HepG2 (cell line): ENCODE measurements around the gene PDLIM5. TPM values are rescaled to one million over a fixed set of nuclear protein-coding genes. Genes with fewer than 3 reads are reported as not detected.

Source experiments
- ATRX ChIP-seq: sonication (generic); formaldehyde crosslinking; IDR thresholded peaks from 2 replicates; pipeline ENCODE4 v1.4.0; 2020; ENCODE audit warnings: missing genetic modification reagents, borderline replicate concordance
- DZIP1 ChIP-seq: sonication (generic); formaldehyde crosslinking; IDR thresholded peaks from 2 replicates; pipeline ENCODE4 v1.5.0; 2020; ENCODE audit warnings: mild to moderate bottlenecking, missing genetic modification reagents
- GPN1 ChIP-seq: sonication (generic); formaldehyde crosslinking; IDR thresholded peaks from 2 replicates; pipeline ENCODE4 v1.5.1; 2020; ENCODE audit warnings: missing genetic modification reagents, borderline replicate concordance
- HMGXB3 ChIP-seq: sonication (generic); formaldehyde crosslinking; IDR thresholded peaks from 2 replicates; pipeline ENCODE4 v1.4.0; 2020; ENCODE audit warnings: missing genetic modification reagents, borderline replicate concordance
- HNF4G ChIP-seq, 2 experiments: sonication (generic) in 1 of 2; formaldehyde crosslinking in 1 of 2; IDR thresholded peaks; 2 replicates each; pipeline versions ENCODE4 v1.4.0 to v1.6.1; 2011 to 2020; ENCODE audit warnings: borderline replicate concordance in 2 of 2, low read depth in 2 of 2, mild to moderate bottlenecking in 2 of 2, low read length in 1 of 2, missing genetic modification reagents in 1 of 2, moderate library complexity in 1 of 2
- KAT7 ChIP-seq: IDR thresholded peaks from 2 replicates; pipeline ENCODE4 v1.6.1; 2018; ENCODE audit warnings: borderline replicate concordance, missing compliant biosample characterization
- LCORL ChIP-seq, 2 experiments: fragments of 450-650 bp in 1 of 2; sonication (generic) in 1 of 2; formaldehyde crosslinking in 1 of 2; IDR thresholded peaks; 2 replicates each; pipeline versions ENCODE4 v1.5.0 to v1.6.1; 2017 to 2020; ENCODE audit warnings: antibody characterized with exemption in 1 of 2, missing genetic modification reagents in 1 of 2
- MED8 ChIP-seq: sonication (generic); formaldehyde crosslinking; IDR thresholded peaks from 2 replicates; pipeline ENCODE4 v1.8.1; 2023; ENCODE audit warnings: mild to moderate bottlenecking, missing genetic modification reagents; ENCODE audit not compliant: insufficient replicate concordance
- MZF1 ChIP-seq: sonication (generic); formaldehyde crosslinking; IDR thresholded peaks from 2 replicates; pipeline ENCODE4 v1.8.1; 2023; ENCODE audit warnings: mild to moderate bottlenecking, missing genetic modification reagents, borderline replicate concordance
- RXRA ChIP-seq: sonication (generic); formaldehyde crosslinking; IDR thresholded peaks from 2 replicates; pipeline ENCODE4 v1.5.1; 2020; ENCODE audit warnings: missing genetic modification reagents
- TAF15 ChIP-seq: fragments of 200-400 bp; formaldehyde crosslinking; IDR thresholded peaks from one replicate; pipeline ENCODE4 v1.6.1; 2018; ENCODE audit warnings: mild to moderate bottlenecking, low read depth, low read length; ENCODE audit not compliant: poor library complexity, severe bottlenecking
- TSC22D2 ChIP-seq: sonication (generic); formaldehyde crosslinking; IDR thresholded peaks from 2 replicates; pipeline ENCODE4 v1.5.1; 2020; ENCODE audit warnings: missing genetic modification reagents, mild to moderate bottlenecking, borderline replicate concordance
- ZBTB37 ChIP-seq: sonication (generic); formaldehyde crosslinking; IDR thresholded peaks from 2 replicates; pipeline ENCODE4 v1.4.0; 2020; ENCODE audit warnings: mild to moderate bottlenecking, missing genetic modification reagents
- ZBTB7B ChIP-seq: sonication (generic); formaldehyde crosslinking; IDR thresholded peaks from 2 replicates; pipeline ENCODE4 v1.4.0; 2020; ENCODE audit warnings: missing genetic modification reagents
- ZFP1 ChIP-seq: IDR thresholded peaks from 2 replicates; pipeline ENCODE4 v1.6.1; 2016
- ZFYVE20 ChIP-seq: sonication (generic); formaldehyde crosslinking; IDR thresholded peaks from 2 replicates; pipeline ENCODE4 v1.8.0; 2023; ENCODE audit warnings: low read depth, mild to moderate bottlenecking, moderate library complexity, missing genetic modification reagents, borderline replicate concordance
- ZIK1 ChIP-seq: sonication (generic); formaldehyde crosslinking; IDR thresholded peaks from 2 replicates; pipeline ENCODE4 v1.5.0; 2020; ENCODE audit warnings: mild to moderate bottlenecking, low read depth, missing genetic modification reagents, borderline replicate concordance
- ZKSCAN1 ChIP-seq: fragments of 150-350 bp; IDR thresholded peaks from 2 replicates; pipeline ENCODE4 v1.6.1; 2014; ENCODE audit warnings: low read length
- ZNF713 ChIP-seq: sonication (generic); formaldehyde crosslinking; IDR thresholded peaks from 2 replicates; pipeline ENCODE4 v1.4.0; 2020; ENCODE audit warnings: mild to moderate bottlenecking, missing genetic modification reagents
- ZNF766 ChIP-seq: sonication (generic); formaldehyde crosslinking; IDR thresholded peaks from 2 replicates; pipeline ENCODE4 v1.5.0; 2020; ENCODE audit warnings: missing genetic modification reagents, borderline replicate concordance
- polyA plus RNA-seq, 8 experiments: library from polyadenylated mRNA; depleted of rRNA in 3 of 8; stranded (reverse) in 7 of 8; unstranded in 1 of 8; fragments of >200 nt; fragmentation: Illumina TruSeq in 4 of 8; extraction: Trizol in 4 of 8; gene quantifications; 2 replicates each; pipeline versions ENCODE4 v1.2.1 to v1.2.3, GENCODE V29; 2011 to 2016; ENCODE audit warnings: low read depth in 4 of 8, missing spikeins in 1 of 8, mixed read lengths in 1 of 8; ENCODE audit not compliant: insufficient read depth in 1 of 8
- total RNA-seq, 5 experiments: library from RNA; depleted of rRNA; stranded (reverse); fragments of >200 nt; fragmentation: Illumina TruSeq; extraction: Trizol; gene quantifications; 2 replicates each; pipeline ENCODE4 v1.2.3, GENCODE V29; 2016; ENCODE audit warnings: low read depth in 1 of 5

Gene PDLIM5
- total and polyA plus RNA-seq, 2 of the 13 experiments (the other 11 are each of a cell fraction or from before 2014, with no cell fraction given), result 52.8 to 119 TPM

- TF ChIP-seq ZBTB37 (CRISPR knock-in tag), result no peak
- TF ChIP-seq ZNF713, result no peak
- no peak for TF ChIP-seq ZFP1 (CRISPR knock-in tag)
- TF ChIP-seq MZF1 (CRISPR knock-in tag), result no peak
- peak; percentile 80 for TF ChIP-seq ZIK1 (CRISPR knock-in tag)
- 0 out of 2 replicates have a peak, but pooled peaks have one; percentile 44 for TF ChIP-seq HMGXB3
- TF ChIP-seq ATRX (CRISPR knock-in tag), result no peak
- TF ChIP-seq LCORL (IDR thresholded peaks at IDR 0.05), result no peak
- peak; percentile 62; the same call in 1 of the 2 replicates for TF ChIP-seq LCORL (CRISPR knock-in tag; IDR thresholded peaks at IDR 0.05)
- TF ChIP-seq ZBTB7B (CRISPR knock-in tag), result no peak
- no peak for TF ChIP-seq HNF4G (IDR thresholded peaks at IDR 0.05; ENCODE audit: borderline replicate concordance, low read depth, low read length)
- TF ChIP-seq HNF4G (CRISPR knock-in tag; IDR thresholded peaks at IDR 0.05; ENCODE audit: borderline replicate concordance, low read depth), result no peak
- no peak for TF ChIP-seq TAF15
- TF ChIP-seq MED8 (CRISPR knock-in tag), result peak; percentile 69
- TF ChIP-seq KAT7, result peak; percentile 91
- 0 out of 2 replicates have a peak, but pooled peaks have one; percentile 35 for TF ChIP-seq ZNF766 (CRISPR knock-in tag)
- no peak for TF ChIP-seq ZFYVE20 (CRISPR knock-in tag)
- TF ChIP-seq GPN1, result no peak
- peak; percentile 69; the same call in 1 of the 2 replicates for TF ChIP-seq RXRA (CRISPR knock-in tag)
- peak; percentile 33; the same call in 1 of the 2 replicates for TF ChIP-seq TSC22D2
- peak; percentile 69; the same call in 1 of the 2 replicates for TF ChIP-seq DZIP1 (CRISPR knock-in tag)
- TF ChIP-seq ZKSCAN1, result no peak; the same call in 1 of the 2 replicates
These were observed at the start of gene PDLIM5 (continued) for GRCh38 chr4:94451695-94452475.
